G401.6 (cell line): ENCODE results near the gene THRB.

Experiments used
- FAIRE-seq: peaks from 2 replicates; lab custom pipeline; 2012; peaks lifted over from hg19 to GRCh38; lab: Jason Lieb, UNC

Gene THRB

DNA sequence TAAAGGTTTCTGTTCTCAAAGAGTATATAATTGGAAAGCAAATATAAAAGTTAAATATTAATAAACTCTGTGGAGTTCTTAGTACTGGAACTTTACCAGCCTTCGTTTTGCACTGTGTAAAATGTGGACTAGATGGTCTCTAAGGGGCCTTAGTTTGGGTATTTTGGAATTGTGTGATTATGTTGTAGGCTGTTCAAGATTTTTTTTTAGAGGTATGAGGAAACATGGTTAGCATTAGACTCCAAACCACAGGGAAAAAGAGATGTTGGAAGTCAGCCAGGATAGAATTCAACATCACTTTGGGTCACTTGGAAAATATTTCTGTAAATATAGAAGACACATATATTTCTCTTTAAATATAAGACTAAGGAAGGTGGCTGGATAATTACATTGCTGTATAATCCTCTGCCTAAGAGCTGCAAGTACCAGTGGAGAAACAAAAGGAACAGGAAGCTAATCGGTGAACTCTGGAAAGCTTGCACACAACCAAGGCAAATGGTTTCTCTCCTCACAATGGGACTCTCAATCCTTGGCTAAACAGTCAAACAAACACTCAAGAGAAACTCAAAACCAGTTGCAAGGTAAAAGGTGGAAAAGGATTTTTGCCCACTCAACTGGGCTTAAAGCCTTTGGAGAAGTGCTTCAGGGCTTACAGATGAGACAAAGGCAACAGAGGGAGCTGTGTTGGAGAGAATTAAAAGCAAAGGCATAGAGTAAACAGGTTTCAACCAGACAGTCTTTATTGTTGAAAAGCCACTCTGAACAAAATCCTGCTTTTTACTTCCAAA is 407.8 kb downstream of the THRB start:
- FAIRE-seq, result no peak

DNA sequence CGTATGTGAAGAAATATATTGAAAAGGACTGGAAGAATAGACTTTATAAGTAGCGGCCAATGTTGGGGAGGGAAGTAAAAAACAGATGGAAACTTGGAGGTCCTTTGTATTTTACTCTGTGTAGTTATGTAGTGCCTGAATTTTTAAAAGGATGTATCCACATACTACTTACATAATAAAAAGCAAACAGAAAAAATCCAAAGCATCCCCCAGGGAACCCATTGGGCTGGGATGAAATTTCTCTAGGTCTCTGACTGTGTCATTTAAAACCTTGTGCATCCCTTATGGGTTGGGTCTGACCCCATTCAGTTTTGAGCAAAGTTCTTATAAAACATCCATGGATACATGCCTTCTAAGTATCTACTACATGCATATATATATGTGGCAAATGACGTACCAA is 408.4 kb downstream of the THRB start:
- no peak for FAIRE-seq

DNA sequence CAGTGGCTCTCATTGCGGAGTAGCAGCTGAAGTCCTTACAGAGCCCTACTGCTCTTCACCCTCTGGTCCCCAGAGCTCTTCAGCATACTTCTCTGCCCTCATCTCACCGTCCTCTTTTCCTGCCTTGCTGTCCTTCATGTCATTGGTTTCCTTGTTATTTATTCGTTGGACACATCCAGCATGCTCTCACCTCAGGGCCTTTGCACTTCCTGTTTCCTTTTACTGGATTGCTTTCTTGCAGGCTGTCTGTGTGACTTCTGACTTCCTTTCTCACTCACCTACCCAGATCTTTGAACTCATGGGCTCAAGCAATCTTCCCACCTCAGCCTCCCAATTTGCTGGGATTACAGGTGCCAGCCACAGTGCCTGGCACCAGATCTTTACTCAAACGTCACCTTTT is 422.5 kb downstream of the THRB start:
- FAIRE-seq, result no peak

DNA sequence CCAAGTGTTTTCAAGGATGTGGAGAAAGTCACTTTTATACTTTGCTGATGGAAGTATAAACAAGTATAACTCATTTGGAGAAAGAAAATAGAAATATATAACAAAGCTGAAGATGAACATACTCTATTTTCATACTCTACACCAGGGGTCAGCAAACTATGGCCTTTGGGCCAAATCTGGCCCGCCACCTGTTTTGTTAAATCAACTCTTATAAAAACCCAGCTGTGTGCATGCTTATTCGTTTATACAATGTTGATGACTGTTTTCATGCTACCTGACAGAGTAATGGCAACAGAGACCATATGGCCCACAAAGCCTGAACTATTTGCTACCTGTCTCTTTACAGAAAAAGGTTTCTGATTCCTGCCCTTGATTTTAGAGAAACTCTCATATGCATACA is 425.6 kb downstream of the THRB start:
- no peak for FAIRE-seq

- FAIRE-seq, result no peak
Measured at GRCh38 chr3:24067483-24067882, 427.2 kb downstream of the THRB start.
